Activated CD4-positive, alpha-beta T cell treated with anti-CD3 and anti-CD28 coated beads, Interleukin-2, amount 50 U/mL, for 1 hour (primary cell): ENCODE data around the gene DCST2.

Experiments
- DNase-seq: peaks from one replicate; pipeline ENCODE4 v3.0.0-alpha.2; 2020

Gene DCST2

GRCh38 chr1:155033524-155033923 lies at the start of gene DCST2, which contains the start of gene DCST1:
TSS of gene DCST2 (minus strand) at chr1:155033781. CDS start at chr1:155033701, 80 bp downstream.
TSS of gene DCST1 (plus strand) at chr1:155033824. CDS start at chr1:155034037, 213 bp downstream.
- DNase-seq = no peak

- no peak for DNase-seq
These were observed 49.5 kb upstream of the DCST2 start for GRCh38 chr1:155083052-155083541.

- no peak for DNase-seq
These were observed 48.9 kb upstream of the DCST2 start for GRCh38 chr1:155082301-155083051.

GRCh38 chr1:155081472-155082300 lies 48.1 kb upstream of the DCST2 start:
- DNase-seq = no peak

GRCh38 chr1:155080312-155081228 lies 47.0 kb upstream of the DCST2 start:
- DNase-seq = no peak

GRCh38 chr1:155079487-155080311 lies 46.1 kb upstream of the DCST2 start:
- no peak for DNase-seq

GRCh38 chr1:155079210-155079486 lies 45.6 kb upstream of the DCST2 start:
- no peak for DNase-seq

GRCh38 chr1:155078469-155079209 lies 45.1 kb upstream of the DCST2 start, which contains the start of gene EFNA3:
TSS of gene EFNA3 (plus strand) at chr1:155078837. CDS start at chr1:155078942, 105 bp downstream.
- peak; percentile 58 for DNase-seq

- DNase-seq = no peak
These were observed 44.3 kb upstream of the DCST2 start for GRCh38 chr1:155077758-155078445.

- DNase-seq = no peak
These were observed 43.8 kb upstream of the DCST2 start for GRCh38 chr1:155077346-155077745.

GRCh38 chr1:155076371-155076770 lies 42.8 kb upstream of the DCST2 start:
- no peak for DNase-seq

- no peak for DNase-seq
These were observed 42.0 kb upstream of the DCST2 start for GRCh38 chr1:155075535-155075934.

GRCh38 chr1:155073377-155074242 lies 40.0 kb upstream of the DCST2 start:
- DNase-seq = no peak

- DNase-seq = no peak
These were observed 39.1 kb upstream of the DCST2 start for GRCh38 chr1:155072531-155073289.

GRCh38 chr1:155071701-155072100 lies 38.1 kb upstream of the DCST2 start:
- no peak for DNase-seq

GRCh38 chr1:155070721-155071569 lies 37.4 kb upstream of the DCST2 start:
- peak; percentile 78 for DNase-seq

GRCh38 chr1:155070158-155070621 lies 36.6 kb upstream of the DCST2 start:
- DNase-seq = no peak
